Natural killer cell (primary cell): Measurements from ENCODE around the gene PATJ. TPM values are rescaled to one million over a fixed set of nuclear protein-coding genes. Genes with fewer than 3 reads are reported as not detected.
"Not testable (repeated sequence)": the region's sequence is repeated elsewhere in the genome, so short reads cannot be mapped to it uniquely, and the experiment has no call there.

Source experiments
- ATAC-seq, 3 donors: fragments of 150-1000 bp in 2 of 3; fragments of 200-7000 bp in 1 of 3; cut with Tn5 transposase; 1 replicate in 1 of 3; 2 replicates in 2 of 3; pipeline ENCODE4 v1.10.0; 2021; ENCODE audit warnings: mild to moderate bottlenecking in 2 of 3, moderate library complexity in 2 of 3
- DNase-seq, 2 donors: peaks; one replicate each; pipeline versions ENCODE4 v3.0.0 to v3.0.0-alpha.2; 2013 to 2021; ENCODE audit warnings: mixed read lengths in 1 of 2
- H3K27ac ChIP-seq: one replicate; pipeline ENCODE4 v1.5.1; 2013; ENCODE audit warnings: mild to moderate bottlenecking, low read length
- H3K27me3 ChIP-seq: one replicate; pipeline ENCODE4 v1.6.1; 2013; ENCODE audit warnings: low read length; ENCODE audit not compliant: control insufficient read depth, insufficient read depth
- H3K36me3 ChIP-seq: one replicate; pipeline ENCODE4 v1.6.1; 2013; ENCODE audit warnings: low read length; ENCODE audit not compliant: control insufficient read depth, insufficient read depth
- H3K4me1 ChIP-seq: one replicate; pipeline ENCODE4 v1.6.1; 2013; ENCODE audit warnings: low read length; ENCODE audit not compliant: control insufficient read depth, insufficient read depth
- H3K4me3 ChIP-seq: one replicate; pipeline ENCODE4 v1.5.1; 2013; ENCODE audit warnings: low read length
- H3K9me3 ChIP-seq: one replicate; pipeline ENCODE4 v1.6.1; 2013; ENCODE audit warnings: low read length; ENCODE audit not compliant: control insufficient read depth, insufficient read depth
- H3K27ac Mint-ChIP-seq, 2 donors: one replicate each; pipeline ENCODE4 v1.8.0; 2022; ENCODE audit warnings: mild to moderate bottlenecking in 2 of 2, mixed read lengths in 2 of 2, moderate library complexity in 1 of 2
- H3K27me3 Mint-ChIP-seq, 2 donors: one replicate each; pipeline ENCODE4 v1.8.0; 2022; ENCODE audit warnings: low read depth in 2 of 2, mixed read lengths in 2 of 2
- H3K36me3 Mint-ChIP-seq: one replicate; pipeline ENCODE4 v1.8.0; 2022; ENCODE audit warnings: mixed read lengths
- H3K4me1 Mint-ChIP-seq, 2 donors: one replicate each; pipeline ENCODE4 v1.8.0; 2022; ENCODE audit warnings: mixed read lengths in 2 of 2
- H3K4me3 Mint-ChIP-seq: one replicate; pipeline ENCODE4 v1.8.0; 2022; ENCODE audit warnings: mild to moderate bottlenecking, moderate library complexity, mixed read lengths
- H3K9me3 Mint-ChIP-seq, 2 donors: one replicate each; pipeline ENCODE4 v1.8.0; 2022; ENCODE audit warnings: mixed read lengths in 2 of 2
- CTCF ChIP-seq: fragments of 200-600 bp; IDR thresholded peaks from one replicate; pipeline ENCODE4 v1.8.0; 2022; ENCODE audit warnings: antibody characterized with exemption
- whole genome bisulfite sequencing: methylation state at CpG from one replicate; pipeline ENCODE4 v1.1.7; 2013; ENCODE audit warnings: missing lambda C conversion rate; ENCODE audit not compliant: insufficient coverage; 5-methylcytosine and 5-hydroxymethylcytosine counted together
- intact Hi-C: fragments of 100-400 bp; cut with micrococcal nuclease; formaldehyde crosslinking; loops from one replicate; pipeline ENCODE4 v1.14.2; 2022
- total RNA-seq, 4 donors: library from RNA; stranded (reverse); fragments of 120-200 nt in 1 of 4; gene quantifications; one replicate each; pipeline versions ENCODE4 v1.2.3 to v1.2.4, GENCODE V29; 2013 to 2022

The PATJ gene
- total RNA-seq, 3 donors from 2014 or later (not counting 1 experiment from before 2014, with no cell fraction given): 15.0 to 18.5 (median 16.7) TPM

DNA sequence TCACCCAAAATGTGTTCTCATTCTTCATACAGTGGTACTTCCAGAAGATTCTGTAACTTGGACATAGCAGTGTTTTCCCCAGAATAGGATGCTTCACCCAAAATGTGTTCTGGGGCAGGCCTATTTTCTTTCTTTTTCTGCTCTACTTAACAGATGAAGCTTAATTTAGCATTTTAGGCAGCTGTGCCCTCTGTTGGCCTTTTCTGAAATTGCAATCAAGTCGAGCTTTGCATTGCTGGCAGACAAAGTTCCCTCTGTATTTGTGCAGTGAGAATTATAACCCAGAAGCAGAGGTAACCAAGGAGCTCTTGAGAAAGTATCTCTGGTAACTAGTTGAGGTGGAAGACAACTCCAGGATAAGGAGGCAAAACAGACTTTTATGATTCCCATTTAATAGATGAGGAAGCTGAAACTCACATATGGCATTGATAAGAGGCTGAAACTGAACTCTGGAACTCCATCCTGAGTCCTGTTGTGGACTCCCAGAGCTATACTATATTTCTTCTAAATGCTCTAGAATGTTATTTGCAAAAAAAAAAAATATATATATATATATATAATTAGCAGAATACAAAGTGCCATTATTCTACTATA, 402.1 kb downstream of the PATJ start:
- intact Hi-C loops: no loop called here
- H3K36me3 Mint-ChIP-seq: no peaks in the 10 kb centered on the region
- ATAC-seq: peak in 1 of 3 donors; percentile 36

GRCh38 chr1:62159940-62160348, 417.7 kb downstream of the PATJ start:
- H3K27me3 ChIP-seq: no peaks in the 10 kb centered on the region
- no peaks in the 10 kb centered on the region for H3K9me3 ChIP-seq
- Mint-ChIP-seq H3K27me3 (no peaks in the 10 kb centered on the region), H3K4me3 (no peak overlapping the region), H3K36me3 (no peaks in the 10 kb centered on the region), H3K4me1 (no peaks in the 10 kb centered on the region), H3K27ac (no peak overlapping the region), H3K9me3 (no peaks in the 10 kb centered on the region)
- DNase-seq (no peak), ATAC-seq (no peak)
- no peaks in the 10 kb centered on the region for H3K36me3 ChIP-seq
- no peak for TF ChIP-seq CTCF
- H3K27ac ChIP-seq: no peak overlapping the region
- WGBS: 82% methylated on average over 4 of the region's 6 CpGs
- no peaks in the 10 kb centered on the region for H3K4me1 ChIP-seq
- H3K4me3 ChIP-seq: no peak overlapping the region
- intact Hi-C loops: no loop called here

More for the DNA sequence above, 402.1 kb downstream of the PATJ start:
- 6% methylated on average over 1 of the region's 1 CpG for WGBS
- no peaks in the 10 kb centered on the region for H3K9me3 ChIP-seq
- Mint-ChIP-seq H3K4me1 (no peaks in the 10 kb centered on the region), H3K9me3 (no peaks in the 10 kb centered on the region), H3K4me3 (no peak overlapping the region), H3K27me3 (no peaks in the 10 kb centered on the region), H3K27ac (no peak overlapping the region)
- peak in 1 of 2 donors; percentile 43 for DNase-seq
- no peaks in the 10 kb centered on the region for H3K4me1 ChIP-seq
- no peaks in the 10 kb centered on the region for H3K27me3 ChIP-seq
- H3K36me3 ChIP-seq: no peaks in the 10 kb centered on the region
- peak; percentile 60 for TF ChIP-seq CTCF
- no peak overlapping the region for H3K4me3 ChIP-seq
- H3K27ac ChIP-seq: no peak overlapping the region

GRCh38 chr1:62161711-62162110, 419.4 kb downstream of the PATJ start:
- Histone ChIP-seq H3K36me3 (no peaks in the 10 kb centered on the region), H3K27ac (no peak overlapping the region), H3K4me1 (no peaks in the 10 kb centered on the region), H3K27me3 (no peaks in the 10 kb centered on the region), H3K9me3 (no peaks in the 10 kb centered on the region), H3K4me3 (no peak overlapping the region)
- Mint-ChIP-seq H3K4me3 (no peak overlapping the region), H3K9me3 (no peaks in the 10 kb centered on the region), H3K27ac (no peak overlapping the region), H3K36me3 (no peaks in the 10 kb centered on the region), H3K4me1 (no peaks in the 10 kb centered on the region), H3K27me3 (no peaks in the 10 kb centered on the region)
- DNase-seq (no peak), ATAC-seq (no peak)
- 83% methylated on average over 1 of the region's 1 CpG for WGBS
- no peak for TF ChIP-seq CTCF
- intact Hi-C loops: no loop called here

- H3K27ac Mint-ChIP-seq, H3K4me1 Mint-ChIP-seq, H3K36me3 Mint-ChIP-seq, H3K9me3 ChIP-seq, H3K27ac ChIP-seq, H3K4me3 ChIP-seq, intact Hi-C loops, H3K36me3 ChIP-seq, H3K27me3 Mint-ChIP-seq, DNase-seq, H3K27me3 ChIP-seq, ATAC-seq, H3K4me3 Mint-ChIP-seq, H3K4me1 ChIP-seq, H3K9me3 Mint-ChIP-seq: not testable (repeated sequence)
- 89% methylated on average over 10 of the region's 10 CpGs for WGBS
These were observed 428.1 kb downstream of the PATJ start for GRCh38 chr1:62170380-62170779.
